Mesodermal cell (in vitro differentiated cells): Measurements from ENCODE around the gene GATA5.

Experiments used
- H3K27ac ChIP-seq: 2 replicates; pipeline ENCODE4 v1.7.0; 2013; ENCODE audit warnings: mild to moderate bottlenecking, low read depth, low read length, moderate library complexity; ENCODE audit not compliant: severe bottlenecking
- H3K36me3 ChIP-seq: 2 replicates; pipeline ENCODE4 v1.7.1; 2013; ENCODE audit warnings: mild to moderate bottlenecking, low read length, moderate library complexity; ENCODE audit not compliant: control insufficient read depth, insufficient read depth
- H3K4me1 ChIP-seq: one replicate; pipeline ENCODE4 v1.7.1; 2013; ENCODE audit warnings: mild to moderate bottlenecking, low read length; ENCODE audit not compliant: insufficient read depth, control insufficient read depth, poor library complexity, severe bottlenecking
- H3K4me3 ChIP-seq: 2 replicates; pipeline ENCODE4 v1.7.0; 2013; ENCODE audit warnings: low read length, control low read depth, mild to moderate bottlenecking; ENCODE audit not compliant: insufficient read depth, poor library complexity, severe bottlenecking; ENCODE audit errors: extremely low read depth
- H3K9me3 ChIP-seq: 2 replicates; pipeline ENCODE4 v1.7.1; 2013; ENCODE audit warnings: mild to moderate bottlenecking, low read length, moderate library complexity; ENCODE audit not compliant: control insufficient read depth
- WGBS, 2 experiments: methylation state at CpG; one replicate each; pipeline ENCODE4 v1.1.5; 2013; ENCODE audit warnings: missing lambda C conversion rate in 2 of 2; ENCODE audit not compliant: insufficient coverage in 2 of 2; 5-methylcytosine and 5-hydroxymethylcytosine counted together

GATA5 gene

DNA sequence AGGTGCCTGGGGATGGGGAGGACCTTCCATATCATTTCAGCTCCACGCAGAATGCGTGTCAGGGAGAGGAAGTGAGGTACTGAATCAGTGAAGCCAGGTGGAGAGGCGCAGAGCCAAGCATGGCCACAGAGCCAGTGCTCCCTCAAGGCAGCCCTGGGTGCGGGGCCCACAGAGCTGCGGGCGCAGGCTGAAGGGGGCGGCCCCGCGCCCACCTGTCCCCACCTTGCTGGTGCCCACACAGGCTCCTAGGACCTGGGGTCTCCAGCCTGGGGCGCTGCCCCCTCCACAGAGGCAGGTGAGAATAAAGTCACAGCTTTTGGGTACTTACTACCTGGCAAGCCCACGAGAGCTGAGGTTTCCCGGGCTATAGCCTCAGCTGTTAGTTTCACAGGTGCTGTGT, 40.0 kb upstream of the GATA5 start:
- Histone ChIP-seq H3K36me3 (no peaks in the 10 kb centered on the region), H3K9me3 (no peaks in the 10 kb centered on the region), H3K4me3 (no peak overlapping the region), H3K4me1 (peaks cover 8% of the 10 kb centered on the region), H3K27ac (no peak overlapping the region)
- WGBS, 2 experiments = 91 to 92% methylated on average over 6 to 12 of the region's 12 CpGs

DNA sequence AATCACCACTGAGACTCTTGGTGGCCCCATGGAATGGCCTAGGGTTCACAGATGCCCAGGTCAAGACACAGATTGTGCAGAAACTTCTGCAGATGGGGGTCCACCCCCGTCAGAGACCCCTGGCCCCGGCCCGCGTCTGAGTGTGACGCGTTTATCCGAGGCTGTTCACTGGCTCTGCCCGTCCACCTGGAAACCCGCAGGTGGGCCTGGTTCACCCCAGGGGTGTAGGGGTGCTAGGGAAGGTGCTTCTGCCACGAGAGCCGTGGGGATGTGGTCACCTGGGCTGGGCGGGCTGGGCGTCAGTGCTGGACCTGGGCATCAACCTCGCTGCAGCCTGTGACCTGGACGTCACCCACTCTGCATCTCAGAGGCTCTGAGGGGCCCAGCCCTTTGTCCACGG, 39.5 kb upstream of the GATA5 start:
- H3K36me3 ChIP-seq = no peaks in the 10 kb centered on the region
- WGBS, 2 experiments = 92 to 97% methylated on average over 15 of the region's 16 CpGs
- no peaks in the 10 kb centered on the region for H3K9me3 ChIP-seq
- H3K4me1 ChIP-seq = peaks cover 8% of the 10 kb centered on the region
- H3K4me3 ChIP-seq = no peak overlapping the region
- no peak overlapping the region for H3K27ac ChIP-seq

DNA sequence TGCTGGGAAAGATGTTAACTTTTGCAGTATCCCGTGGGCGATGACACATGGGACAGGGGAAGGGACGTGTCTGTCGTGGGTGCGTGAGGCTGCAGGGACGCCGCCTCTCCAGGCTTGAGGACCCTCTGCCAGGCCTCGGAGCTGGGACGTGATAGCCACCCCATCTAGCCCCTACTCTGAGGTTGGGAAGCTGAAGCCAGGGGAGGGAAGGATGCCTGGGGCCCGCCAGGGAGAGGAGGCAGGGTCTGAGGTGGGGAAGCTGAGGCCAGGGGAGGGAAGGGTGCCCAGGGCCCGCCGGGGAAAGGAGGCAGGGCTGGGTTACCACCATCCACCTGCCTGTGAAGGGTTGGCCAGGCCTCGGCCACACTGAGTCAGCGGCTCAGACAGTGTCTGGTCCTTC, 38.2 kb upstream of the GATA5 start:
- no peak overlapping the region for H3K27ac ChIP-seq
- 88% methylated on average over 9 to 12 of the region's 14 CpGs for WGBS, 2 experiments
- H3K9me3 ChIP-seq = no peaks in the 10 kb centered on the region
- H3K36me3 ChIP-seq = no peaks in the 10 kb centered on the region
- H3K4me3 ChIP-seq = no peak overlapping the region
- H3K4me1 ChIP-seq = peaks cover 8% of the 10 kb centered on the region

DNA sequence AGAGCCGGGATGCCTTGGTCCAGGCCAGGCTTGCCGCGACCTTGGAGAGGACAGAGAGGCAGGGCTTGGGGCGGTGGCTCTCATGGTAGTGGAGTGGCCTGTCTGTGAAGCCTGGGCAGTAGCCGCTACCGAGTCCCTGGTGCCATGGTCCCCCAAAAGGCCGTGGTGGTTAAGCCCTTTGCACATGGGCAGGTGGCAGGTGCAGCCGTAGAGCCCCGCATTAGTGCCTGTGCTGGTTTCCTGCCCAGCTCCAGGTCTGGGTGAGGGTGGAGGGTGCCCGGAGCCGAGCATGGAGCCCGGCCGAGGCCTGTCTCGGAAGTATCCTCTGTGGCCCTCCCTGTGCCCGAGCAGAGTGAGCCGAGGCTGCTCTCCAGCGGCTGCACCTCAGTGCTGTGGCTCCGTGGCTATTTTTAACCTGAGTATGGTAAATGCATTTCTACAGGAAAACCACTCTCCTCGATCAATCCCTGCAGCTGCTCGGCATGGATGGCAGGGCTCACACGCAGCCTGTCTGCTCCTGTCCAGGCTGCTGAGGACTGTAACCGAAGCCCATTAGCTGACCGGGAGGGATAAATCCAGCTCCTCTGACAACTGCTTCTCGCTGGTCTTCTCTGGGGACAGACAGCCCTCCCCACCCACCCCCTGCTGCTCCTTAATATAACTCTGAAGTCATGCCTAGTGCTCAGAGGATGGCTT, 36.3 kb upstream of the GATA5 start:
- Histone ChIP-seq H3K4me1 (peaks cover 8% of the 10 kb centered on the region), H3K36me3 (no peaks in the 10 kb centered on the region), H3K9me3 (no peaks in the 10 kb centered on the region), H3K4me3 (no peak overlapping the region), H3K27ac (no peak overlapping the region)
- 84 to 86% methylated on average over 20 to 22 of the region's 24 CpGs for WGBS, 2 experiments

DNA sequence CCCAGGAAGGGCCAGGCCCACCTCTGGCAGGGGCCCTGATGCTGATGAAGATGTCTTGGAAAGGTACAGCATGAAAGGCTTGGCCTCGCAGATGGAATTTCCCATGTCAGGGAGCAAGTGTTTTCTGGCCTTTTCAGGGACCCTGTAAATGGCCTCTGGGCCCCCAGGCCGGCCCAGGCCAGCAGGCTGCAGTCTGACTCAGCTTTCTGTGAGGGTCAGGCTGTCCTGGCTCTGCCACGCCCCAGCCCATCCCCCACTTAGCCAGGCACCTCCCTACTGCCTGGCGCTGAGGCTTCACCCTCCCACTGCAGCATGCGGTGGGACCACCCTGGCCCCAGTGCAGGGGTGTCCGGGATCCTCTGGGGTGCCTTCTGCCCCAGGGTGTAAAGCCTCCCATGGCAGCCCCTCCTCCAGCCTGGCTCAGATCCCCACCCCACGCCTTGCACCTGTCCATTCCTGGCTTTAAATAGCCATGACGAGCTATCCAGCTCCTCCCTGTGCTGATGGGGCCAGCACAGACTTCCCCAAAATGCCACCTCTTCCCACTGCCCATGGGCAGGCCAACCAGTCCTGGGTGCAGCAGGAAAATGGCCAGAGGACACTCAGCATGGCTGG, 35.6 kb upstream of the GATA5 start:
- Histone ChIP-seq H3K9me3 (no peaks in the 10 kb centered on the region), H3K36me3 (no peaks in the 10 kb centered on the region), H3K4me3 (no peak overlapping the region), H3K27ac (no peak overlapping the region), H3K4me1 (peaks cover 8% of the 10 kb centered on the region)
- 63 to 70% methylated on average over 7 to 8 of the region's 8 CpGs for WGBS, 2 experiments

DNA sequence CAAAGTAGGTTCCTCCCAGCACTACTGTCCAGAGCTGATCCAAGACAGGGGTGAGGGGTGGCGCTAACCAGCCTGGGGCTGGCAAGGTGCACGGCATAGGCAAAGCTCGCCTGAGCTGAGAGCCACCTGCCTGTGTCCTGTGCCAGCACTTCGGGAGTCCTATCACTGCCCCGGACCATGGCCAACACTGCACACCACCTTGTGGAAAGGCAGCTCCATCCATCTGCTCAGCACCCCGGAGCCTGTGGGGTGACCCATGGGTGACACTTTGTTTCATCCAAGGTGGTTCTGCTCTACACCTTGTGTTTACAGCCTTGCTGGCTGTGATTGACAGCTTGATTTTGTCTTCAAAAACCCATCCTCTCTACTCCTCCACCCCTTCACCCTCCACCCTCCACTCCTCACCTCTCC, 32.9 kb upstream of the GATA5 start:
- no peaks in the 10 kb centered on the region for H3K9me3 ChIP-seq
- H3K36me3 ChIP-seq = no peaks in the 10 kb centered on the region
- H3K4me1 ChIP-seq = peaks cover 8% of the 10 kb centered on the region
- no peak overlapping the region for H3K4me3 ChIP-seq
- WGBS, 2 experiments = 87 to 91% methylated on average over 6 of the region's 6 CpGs
- H3K27ac ChIP-seq = no peak overlapping the region

DNA sequence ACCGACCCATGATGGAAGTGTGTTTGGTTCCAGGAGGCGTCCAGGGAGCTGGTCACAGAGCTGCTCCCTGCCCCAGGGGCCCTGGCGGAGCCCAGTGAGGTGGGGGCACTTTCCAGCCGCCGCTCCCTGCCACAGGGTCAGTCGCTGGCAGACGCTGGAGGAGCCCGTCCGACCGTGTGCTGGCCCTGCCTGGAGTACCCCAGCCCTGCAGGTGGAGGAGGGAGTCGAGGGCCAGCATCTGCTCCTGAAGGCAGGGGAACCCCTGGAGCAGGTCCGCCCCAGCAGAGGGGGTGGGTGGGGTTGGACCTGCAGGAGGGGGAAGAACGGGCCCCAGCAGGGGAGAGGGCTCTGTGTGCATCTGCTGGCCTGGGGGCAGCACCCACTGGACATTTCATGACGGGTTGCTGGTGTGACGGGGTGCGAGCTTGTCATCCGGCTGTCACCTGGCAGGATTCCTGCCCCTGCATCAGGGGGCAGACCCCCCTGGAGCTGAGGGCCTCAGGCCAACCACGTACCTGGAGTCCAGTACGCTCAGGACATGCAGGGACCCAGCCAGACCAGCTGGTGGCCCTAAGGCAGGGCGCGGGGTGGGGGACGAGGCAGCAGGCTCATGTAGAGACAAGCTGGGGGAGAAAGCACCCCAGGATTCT, 32.3 kb upstream of the GATA5 start:
- no peak overlapping the region for H3K27ac ChIP-seq
- no peaks in the 10 kb centered on the region for H3K9me3 ChIP-seq
- H3K4me3 ChIP-seq = no peak overlapping the region
- WGBS, 2 experiments = 90 to 94% methylated on average over 16 to 20 of the region's 22 CpGs
- H3K36me3 ChIP-seq = no peaks in the 10 kb centered on the region
- peaks cover 8% of the 10 kb centered on the region for H3K4me1 ChIP-seq

DNA sequence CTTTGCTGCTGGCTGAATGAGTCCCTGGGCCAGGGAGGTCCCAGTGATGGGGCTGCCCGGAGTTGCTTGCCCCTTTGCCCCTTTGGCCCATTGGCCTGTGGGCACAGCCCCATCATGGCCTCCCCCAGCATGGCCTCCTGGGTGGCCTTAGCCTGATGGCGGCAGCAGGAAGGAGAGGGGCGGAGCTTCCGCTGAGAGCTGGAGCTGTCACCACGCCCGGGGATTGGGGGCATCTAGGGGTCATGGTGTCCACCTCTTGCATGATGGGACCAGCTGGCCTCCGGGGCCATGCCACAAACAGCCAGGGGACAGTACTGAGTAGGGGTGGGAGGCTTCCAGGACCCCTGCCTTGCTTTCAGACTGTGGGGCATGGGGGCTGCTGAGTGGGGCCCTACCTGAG, 31.5 kb upstream of the GATA5 start:
- Histone ChIP-seq H3K4me3 (no peak overlapping the region), H3K4me1 (peaks cover 8% of the 10 kb centered on the region), H3K9me3 (no peaks in the 10 kb centered on the region), H3K27ac (no peak overlapping the region), H3K36me3 (no peaks in the 10 kb centered on the region)
- 92 to 93% methylated on average over 3 to 5 of the region's 7 CpGs for WGBS, 2 experiments

DNA sequence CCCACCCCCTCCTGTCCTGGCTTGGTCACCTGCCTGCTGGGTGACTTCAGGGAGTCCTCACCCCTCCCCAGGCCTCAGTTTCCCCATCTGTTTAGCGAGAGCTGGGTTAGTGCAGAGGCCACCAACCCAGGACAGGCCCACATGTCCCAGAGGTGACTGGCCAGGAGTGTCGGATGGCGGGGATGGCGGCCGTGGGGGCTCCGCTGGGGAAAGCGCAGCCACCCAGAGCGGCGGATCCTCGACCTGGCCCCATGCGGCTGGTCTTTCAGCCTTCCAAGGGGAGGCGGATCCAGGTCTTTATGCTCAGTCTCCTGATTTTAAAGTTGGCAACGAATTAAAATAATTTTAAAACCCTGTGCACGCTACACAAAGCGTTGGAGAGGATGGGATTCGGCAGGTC, 31.0 kb upstream of the GATA5 start:
- 88 to 92% methylated on average over 15 to 16 of the region's 16 CpGs for WGBS, 2 experiments
- H3K27ac ChIP-seq = no peak overlapping the region

DNA sequence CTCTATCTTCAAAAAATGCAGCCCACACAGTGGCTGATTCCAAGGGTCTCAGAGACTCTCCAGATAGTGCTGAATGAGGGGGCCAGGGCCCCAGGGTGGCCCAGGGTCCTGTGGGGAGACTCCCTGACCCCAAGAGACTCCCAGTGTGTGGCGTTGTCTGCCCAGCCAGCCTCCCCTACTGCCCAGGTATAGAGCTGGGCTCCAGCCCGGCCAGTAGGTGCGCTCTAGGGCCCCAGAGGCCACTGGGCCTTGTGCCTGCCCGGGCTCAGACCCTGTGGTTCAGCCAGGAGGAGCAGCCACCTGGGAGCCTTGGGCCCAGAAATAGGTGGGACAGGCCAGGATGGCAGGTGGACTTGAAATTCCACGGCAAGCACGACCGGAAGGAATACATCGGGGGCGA, 30.3 kb upstream of the GATA5 start:
- H3K4me1 ChIP-seq = no peaks in the 10 kb centered on the region
- H3K36me3 ChIP-seq = no peaks in the 10 kb centered on the region
- WGBS, 2 experiments = 91 to 100% methylated on average over 1 to 4 of the region's 9 CpGs
- H3K4me3 ChIP-seq = no peak overlapping the region
- H3K27ac ChIP-seq = no peak overlapping the region
- H3K9me3 ChIP-seq = no peaks in the 10 kb centered on the region

More for the DNA sequence above, 31.0 kb upstream of the GATA5 start:
- Histone ChIP-seq H3K4me1 (peaks cover 3% of the 10 kb centered on the region), H3K4me3 (no peak overlapping the region), H3K36me3 (no peaks in the 10 kb centered on the region), H3K9me3 (no peaks in the 10 kb centered on the region)
